ENCODE data around the gene POMT2. TPM values are rescaled to one million over a fixed set of nuclear protein-coding genes. Genes with fewer than 3 reads are reported as not detected.
"Not testable (repeated sequence)": the region's sequence is repeated elsewhere in the genome, so short reads cannot be mapped to it uniquely, and the experiment has no call there.

POMT2 gene
- total and polyA plus RNA-seq, 2 donors (not counting 1 experiment from before 2014, with no cell fraction given): 9.6 to 11.0 TPM

DNA sequence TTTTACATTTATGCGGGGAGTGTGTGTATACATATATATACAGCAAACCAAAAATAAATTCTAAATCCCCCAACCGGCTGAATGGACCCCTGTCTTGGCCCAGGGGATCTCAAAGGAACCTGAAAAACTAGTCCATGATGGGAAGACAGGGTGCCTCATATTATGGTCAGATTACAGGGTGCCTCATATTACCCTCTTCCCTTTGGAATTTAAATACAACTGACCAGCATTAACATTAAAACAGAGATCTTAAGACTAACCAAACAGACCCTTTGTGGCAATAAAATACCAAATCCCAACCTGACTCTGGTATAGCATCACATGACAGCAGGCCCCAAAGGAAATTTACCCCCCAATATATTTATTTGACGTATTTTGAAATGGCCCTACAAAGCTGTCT is 17.2 kb upstream of the POMT2 start:
- no peaks in the 10 kb centered on the region for H3K36me3 ChIP-seq (ENCODE audit: control insufficient read depth, insufficient read depth, low read length)
- no peaks in the 10 kb centered on the region for H4K20me1 ChIP-seq (ENCODE audit: control insufficient read depth, extremely low read depth, insufficient read depth, low read length)
- no peak overlapping the region for H3K27ac ChIP-seq (ENCODE audit: insufficient read depth, low read length)
- peaks cover 3% of the 10 kb centered on the region for H3K4me1 ChIP-seq (ENCODE audit: control insufficient read depth, extremely low read depth, insufficient read depth, low read length)
- TF ChIP-seq, protein P1, sequence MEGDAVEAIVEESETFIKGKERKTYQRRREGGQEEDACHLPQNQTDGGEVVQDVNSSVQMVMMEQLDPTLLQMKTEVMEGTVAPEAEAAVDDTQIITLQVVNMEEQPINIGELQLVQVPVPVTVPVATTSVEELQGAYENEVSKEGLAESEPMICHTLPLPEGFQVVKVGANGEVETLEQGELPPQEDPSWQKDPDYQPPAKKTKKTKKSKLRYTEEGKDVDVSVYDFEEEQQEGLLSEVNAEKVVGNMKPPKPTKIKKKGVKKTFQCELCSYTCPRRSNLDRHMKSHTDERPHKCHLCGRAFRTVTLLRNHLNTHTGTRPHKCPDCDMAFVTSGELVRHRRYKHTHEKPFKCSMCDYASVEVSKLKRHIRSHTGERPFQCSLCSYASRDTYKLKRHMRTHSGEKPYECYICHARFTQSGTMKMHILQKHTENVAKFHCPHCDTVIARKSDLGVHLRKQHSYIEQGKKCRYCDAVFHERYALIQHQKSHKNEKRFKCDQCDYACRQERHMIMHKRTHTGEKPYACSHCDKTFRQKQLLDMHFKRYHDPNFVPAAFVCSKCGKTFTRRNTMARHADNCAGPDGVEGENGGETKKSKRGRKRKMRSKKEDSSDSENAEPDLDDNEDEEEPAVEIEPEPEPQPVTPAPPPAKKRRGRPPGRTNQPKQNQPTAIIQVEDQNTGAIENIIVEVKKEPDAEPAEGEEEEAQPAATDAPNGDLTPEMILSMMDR (conservative IDR thresholded peaks at IDR 0.05 in 1 of 2, IDR thresholded peaks at IDR 0.05 in 1 of 2; ENCODE audit: low read depth in 1 of 2, low read length in 2 of 2): no peak
- TF ChIP-seq EZH2 (IDR thresholded peaks at IDR 0.05; ENCODE audit: low read length, missing control alignments): no peak
- no peaks in the 10 kb centered on the region for H3K27me3 ChIP-seq (ENCODE audit: control insufficient read depth, insufficient read depth, low read length)
- H3K9me3 ChIP-seq (ENCODE audit: control insufficient read depth, insufficient read depth, low read depth, low read length): no peaks in the 10 kb centered on the region
- no peak overlapping the region for H3K4me3 ChIP-seq (replicated peaks in 1 of 4; ENCODE audit: control extremely low read depth in 1 of 4, insufficient read depth in 1 of 4, low read depth in 3 of 4, low read length in 4 of 4)
- no peaks in the 10 kb centered on the region for H3K79me2 ChIP-seq (ENCODE audit: control insufficient read depth, insufficient read depth, low read length)
- DNase-seq (ENCODE audit: low read depth in 2 of 2): no peak
- H2AFZ ChIP-seq (ENCODE audit: low read length): no peak overlapping the region
- no peak overlapping the region for H3K4me2 ChIP-seq (ENCODE audit: extremely low read depth, insufficient read depth, low read length)
- no peak overlapping the region for H3K9ac ChIP-seq (ENCODE audit: insufficient read depth, low read length)

DNA sequence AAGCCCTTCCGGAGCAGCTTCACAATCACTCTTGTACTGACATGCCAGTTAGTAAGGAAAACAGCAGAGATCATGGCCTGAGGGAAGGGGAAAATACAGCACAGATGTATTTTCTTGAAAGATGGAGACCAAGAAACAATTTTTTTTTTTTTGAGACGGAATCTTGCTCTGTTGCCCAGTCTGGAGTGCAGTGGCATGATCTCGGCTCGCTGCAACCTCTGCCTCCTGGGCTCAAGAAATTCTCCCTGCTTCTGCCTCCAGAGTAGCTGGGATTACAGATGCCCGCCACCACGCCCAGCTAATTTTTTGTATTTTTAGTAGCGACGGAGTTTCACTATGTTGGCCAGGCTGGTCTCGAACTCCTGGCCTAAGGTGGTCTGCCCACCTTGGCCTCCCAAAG is 16.6 kb upstream of the POMT2 start:
- DNase-seq (ENCODE audit: low read depth in 2 of 2); H2AFZ ChIP-seq (ENCODE audit: low read length); H3K4me1 ChIP-seq (ENCODE audit: control insufficient read depth, extremely low read depth, insufficient read depth, low read length); H3K79me2 ChIP-seq (ENCODE audit: control insufficient read depth, insufficient read depth, low read length); H4K20me1 ChIP-seq (ENCODE audit: control insufficient read depth, extremely low read depth, insufficient read depth, low read length); H3K9ac ChIP-seq (ENCODE audit: insufficient read depth, low read length); H3K36me3 ChIP-seq (ENCODE audit: control insufficient read depth, insufficient read depth, low read length); H3K27me3 ChIP-seq (ENCODE audit: control insufficient read depth, insufficient read depth, low read length); H3K4me3 ChIP-seq (replicated peaks in 1 of 4; ENCODE audit: control extremely low read depth in 1 of 4, insufficient read depth in 1 of 4, low read depth in 3 of 4, low read length in 4 of 4); H3K9me3 ChIP-seq (ENCODE audit: control insufficient read depth, insufficient read depth, low read depth, low read length); H3K4me2 ChIP-seq (ENCODE audit: extremely low read depth, insufficient read depth, low read length); H3K27ac ChIP-seq (ENCODE audit: insufficient read depth, low read length): not testable (repeated sequence)

DNA sequence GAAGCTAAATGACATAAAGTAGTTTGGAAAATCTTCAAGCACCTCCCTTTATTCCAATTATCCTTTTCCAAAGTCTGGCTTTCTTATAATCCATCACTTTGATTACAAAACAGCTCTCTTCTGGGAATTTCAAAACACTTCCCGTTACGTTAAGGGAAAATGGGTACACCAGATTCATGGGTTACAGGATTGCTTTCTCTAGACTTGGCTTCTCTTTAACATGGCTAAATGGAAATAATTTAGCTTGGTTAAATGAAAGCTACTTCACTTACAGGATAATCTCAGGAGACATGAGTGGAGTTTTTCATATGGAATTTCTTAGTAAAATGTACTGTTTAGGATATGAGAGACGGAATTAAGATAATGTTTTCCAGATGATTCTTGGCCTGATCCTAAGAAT is 14.9 kb upstream of the POMT2 start:
- no peak overlapping the region for H2AFZ ChIP-seq (ENCODE audit: low read length)
- no peaks in the 10 kb centered on the region for H3K9me3 ChIP-seq (ENCODE audit: control insufficient read depth, insufficient read depth, low read depth, low read length)
- no peak overlapping the region for H3K9ac ChIP-seq (ENCODE audit: insufficient read depth, low read length)
- H3K27ac ChIP-seq (ENCODE audit: insufficient read depth, low read length): no peak overlapping the region
- TF ChIP-seq EZH2 (IDR thresholded peaks at IDR 0.05; ENCODE audit: low read length, missing control alignments): no peak
- TF ChIP-seq, protein P1 (conservative IDR thresholded peaks at IDR 0.05 in 1 of 2, IDR thresholded peaks at IDR 0.05 in 1 of 2; ENCODE audit: low read depth in 1 of 2, low read length in 2 of 2): no peak
- peaks cover 3% of the 10 kb centered on the region for H3K4me1 ChIP-seq (ENCODE audit: control insufficient read depth, extremely low read depth, insufficient read depth, low read length)
- no peaks in the 10 kb centered on the region for H3K27me3 ChIP-seq (ENCODE audit: control insufficient read depth, insufficient read depth, low read length)
- H3K36me3 ChIP-seq (ENCODE audit: control insufficient read depth, insufficient read depth, low read length): no peaks in the 10 kb centered on the region
- no peak overlapping the region for H3K4me2 ChIP-seq (ENCODE audit: extremely low read depth, insufficient read depth, low read length)
- H3K79me2 ChIP-seq (ENCODE audit: control insufficient read depth, insufficient read depth, low read length): no peaks in the 10 kb centered on the region
- no peak for DNase-seq (ENCODE audit: low read depth in 2 of 2)
- no peak overlapping the region for H3K4me3 ChIP-seq (replicated peaks in 1 of 4; ENCODE audit: control extremely low read depth in 1 of 4, insufficient read depth in 1 of 4, low read depth in 3 of 4, low read length in 4 of 4)
- H4K20me1 ChIP-seq (ENCODE audit: control insufficient read depth, extremely low read depth, insufficient read depth, low read length): no peaks in the 10 kb centered on the region
